Sciatic nerve (tissue), 2 donors: ENCODE results near the gene CD48. TPM values are rescaled to one million over a fixed set of nuclear protein-coding genes. Genes with fewer than 3 reads are reported as not detected.

ENCODE experiments used
- ATAC-seq: fragments of 200-7000 bp; cut with Tn5 transposase; one replicate; pipeline ENCODE4 v1.9.1; 2020; ENCODE audit warnings: mild to moderate bottlenecking, moderate library complexity
- DNase-seq: peaks from one replicate; pipeline ENCODE4 v3.0.0-alpha.2; 2020; ENCODE audit warnings: low spot score
- intact Hi-C: fragments of 100-400 bp; cut with DNase I; formaldehyde crosslinking; loops from one replicate; pipeline ENCODE4 v1.14.2; 2022
- total RNA-seq: library from RNA; stranded (reverse); fragmentation: NEBNext Ultra II Directional; extraction: Animal tissue kit (Norgen Biotek cat#: 25700); gene quantifications from one replicate; pipeline ENCODE4 v1.2.1, GENCODE V29; 2021
- donor health status: DM: no; HTN: no; CAD: no.
- donor health status: DM: no; HTN: no; CAD: no.

CD48 gene, protein sequence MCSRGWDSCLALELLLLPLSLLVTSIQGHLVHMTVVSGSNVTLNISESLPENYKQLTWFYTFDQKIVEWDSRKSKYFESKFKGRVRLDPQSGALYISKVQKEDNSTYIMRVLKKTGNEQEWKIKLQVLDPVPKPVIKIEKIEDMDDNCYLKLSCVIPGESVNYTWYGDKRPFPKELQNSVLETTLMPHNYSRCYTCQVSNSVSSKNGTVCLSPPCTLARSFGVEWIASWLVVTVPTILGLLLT
- total RNA-seq = 6.8 TPM

DNA sequence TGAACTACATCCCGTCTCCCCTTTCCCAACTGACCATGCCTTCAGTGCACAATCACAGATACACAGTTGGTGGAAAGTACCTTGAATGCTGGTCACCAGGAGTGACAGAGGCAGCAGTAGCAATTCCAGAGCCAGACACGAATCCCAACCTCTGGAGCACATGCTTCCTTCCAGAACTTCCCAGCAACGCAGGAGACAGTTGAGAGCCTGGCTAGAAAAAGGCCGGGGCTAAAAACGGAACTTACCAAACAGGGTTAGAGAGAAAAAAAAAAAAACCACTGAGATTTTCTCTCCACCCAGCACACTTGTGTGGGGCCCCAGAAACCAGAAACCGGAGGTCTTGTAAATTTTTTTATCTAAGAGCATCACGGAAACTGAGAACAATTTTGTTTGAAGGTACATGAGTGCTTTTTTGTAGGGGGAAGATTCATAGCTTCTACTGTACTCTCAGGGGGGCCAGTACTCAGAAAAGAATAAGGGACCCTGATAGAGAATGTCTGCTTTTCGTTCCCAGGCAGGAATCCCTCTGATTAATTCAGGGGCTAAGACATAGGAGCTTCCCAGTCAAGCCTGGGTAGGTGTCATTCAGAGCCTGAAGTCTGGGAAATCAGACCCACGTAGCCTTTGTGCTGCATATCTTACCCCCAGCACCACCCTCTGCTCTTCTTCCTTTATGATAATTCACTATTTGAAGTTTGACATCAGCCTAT, at the start of gene CD48:
Gene CD48, minus strand, starts transcription at position 221 of the 710 bp plus-strand sequence. Its CDS starts 59 bp downstream, at position 162.
- intact Hi-C loops = no loop called here
- peak; percentile 26 for ATAC-seq
- no peak for DNase-seq

DNA sequence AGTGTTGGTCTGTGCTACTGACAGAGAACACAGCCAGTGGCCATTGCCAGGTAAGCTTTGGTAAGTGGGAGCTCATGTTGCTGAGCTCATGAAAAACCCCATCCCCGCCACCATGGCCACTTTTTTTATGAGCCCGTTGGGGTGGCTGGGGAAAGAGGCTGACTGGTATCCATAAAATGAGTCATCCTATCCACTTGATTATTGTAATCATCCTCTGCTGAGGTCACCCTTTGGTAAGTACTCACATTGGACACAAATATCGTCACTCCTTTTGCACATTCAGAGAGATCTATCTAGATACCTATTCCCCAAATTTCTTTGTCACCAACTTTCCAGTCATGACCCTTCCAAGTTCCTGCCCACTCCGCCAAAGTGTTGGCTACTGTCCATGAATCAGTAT, 49.4 kb upstream of the CD48 start:
- ATAC-seq = no peak
- intact Hi-C loops = no loop called here

DNA sequence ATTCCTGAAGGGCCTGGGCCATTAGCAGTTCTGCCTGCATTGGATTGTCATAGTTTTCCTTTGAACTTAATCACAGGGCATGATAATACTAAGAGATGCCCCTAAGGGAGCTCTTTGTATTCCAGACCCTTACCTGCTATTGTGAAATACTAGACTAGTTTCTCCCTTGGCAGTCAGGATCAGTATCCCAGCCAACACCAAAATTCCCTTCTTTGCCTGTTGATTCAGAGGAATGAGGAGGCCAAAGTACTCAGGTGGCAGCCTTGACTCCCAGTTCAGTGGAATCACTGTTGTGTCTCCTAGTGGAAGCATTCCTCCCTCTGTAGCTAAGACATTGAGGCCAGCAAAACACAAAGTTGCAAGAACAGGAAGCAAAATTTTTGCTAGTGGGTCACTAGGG, 48.1 kb upstream of the CD48 start:
- no peak for ATAC-seq
- intact Hi-C loops = no loop called here
- DNase-seq = no peak

More for the DNA sequence above, 49.4 kb upstream of the CD48 start:
- DNase-seq = no peak

DNA sequence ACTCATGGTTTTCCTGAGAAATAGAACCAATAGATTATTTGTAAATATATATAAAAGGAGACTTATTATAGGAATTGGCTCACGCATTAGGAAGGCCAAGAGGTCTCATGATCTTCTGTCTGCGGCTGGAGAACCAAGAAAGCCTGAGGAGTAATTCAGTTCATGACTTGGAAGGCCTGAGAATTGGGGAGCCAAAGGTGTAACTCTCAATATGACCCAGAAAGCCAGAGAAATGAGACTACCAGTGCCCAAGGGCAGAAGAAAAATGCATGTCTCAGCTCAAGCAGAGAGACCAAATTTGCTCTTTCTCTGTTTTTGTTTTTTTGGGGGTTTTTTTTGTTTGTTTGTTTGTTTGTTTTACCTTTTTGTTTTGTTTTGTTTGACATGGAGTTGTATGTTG, 46.9 kb upstream of the CD48 start:
- DNase-seq (no peak), ATAC-seq (no peak)
- intact Hi-C loops = no loop called here

DNA sequence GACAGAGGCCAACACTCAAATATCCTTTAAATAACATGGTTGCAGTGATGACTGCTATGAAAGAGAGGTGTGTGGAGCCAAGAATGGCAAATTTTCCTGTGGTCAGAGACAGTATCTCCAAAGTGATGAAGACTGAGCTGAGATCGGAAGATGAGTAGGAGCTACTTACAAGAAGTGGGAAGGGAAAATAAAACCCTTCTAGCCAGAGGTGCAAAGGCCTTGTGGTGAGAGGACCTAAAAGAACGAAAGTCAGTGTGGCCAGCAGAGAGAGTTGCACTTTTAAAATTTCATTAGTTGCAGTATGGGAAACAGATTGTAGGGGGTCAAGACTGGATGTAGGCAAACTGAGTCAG, 45.2 kb upstream of the CD48 start:
- ATAC-seq (no peak), DNase-seq (no peak)
- intact Hi-C loops = no loop called here

DNA sequence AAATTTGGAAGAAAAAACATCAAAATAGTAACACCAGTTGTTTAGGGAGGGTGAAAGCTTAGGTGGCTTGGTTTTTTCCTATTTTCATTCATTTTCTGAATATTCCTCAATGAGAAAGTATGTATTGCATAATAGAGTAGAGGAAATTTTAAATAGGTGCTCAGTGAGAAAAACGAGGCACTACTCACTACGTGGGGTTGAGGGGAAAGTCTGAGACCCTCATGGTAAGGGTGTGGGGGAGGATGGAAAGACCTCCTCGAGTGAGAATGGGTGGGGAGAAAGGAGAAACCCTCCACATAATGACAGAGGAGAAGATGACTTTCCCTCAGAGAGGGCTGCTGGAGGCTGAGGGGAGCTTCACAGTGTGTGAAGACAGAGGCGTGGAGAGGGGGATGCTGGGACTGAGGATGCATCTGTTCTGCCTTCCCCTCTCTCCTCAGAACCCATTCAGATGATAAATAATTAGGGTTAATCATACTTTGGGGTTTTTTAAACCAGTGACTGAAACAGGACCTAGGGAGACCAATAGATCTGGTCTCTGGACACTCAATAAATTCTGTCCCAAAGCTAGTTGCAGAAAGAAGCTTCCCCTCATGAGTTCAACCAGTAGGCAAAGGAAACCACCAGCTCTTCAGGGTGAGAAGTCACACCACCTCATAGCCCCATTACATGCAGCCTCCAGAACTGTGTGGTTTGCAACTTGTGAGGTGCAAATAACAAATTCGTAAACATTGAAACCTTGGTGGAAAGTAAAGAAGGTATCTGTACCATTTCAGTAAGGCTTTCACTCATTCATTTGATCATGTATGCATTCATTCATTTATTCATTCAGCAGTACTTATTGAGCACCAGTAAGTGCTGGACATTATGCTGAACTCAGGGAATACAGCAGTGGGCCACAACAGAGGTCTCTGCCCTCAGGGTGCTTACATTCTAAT, 44.6 kb upstream of the CD48 start:
- ATAC-seq = no peak
- no peak for DNase-seq
- intact Hi-C loops = no loop called here

DNA sequence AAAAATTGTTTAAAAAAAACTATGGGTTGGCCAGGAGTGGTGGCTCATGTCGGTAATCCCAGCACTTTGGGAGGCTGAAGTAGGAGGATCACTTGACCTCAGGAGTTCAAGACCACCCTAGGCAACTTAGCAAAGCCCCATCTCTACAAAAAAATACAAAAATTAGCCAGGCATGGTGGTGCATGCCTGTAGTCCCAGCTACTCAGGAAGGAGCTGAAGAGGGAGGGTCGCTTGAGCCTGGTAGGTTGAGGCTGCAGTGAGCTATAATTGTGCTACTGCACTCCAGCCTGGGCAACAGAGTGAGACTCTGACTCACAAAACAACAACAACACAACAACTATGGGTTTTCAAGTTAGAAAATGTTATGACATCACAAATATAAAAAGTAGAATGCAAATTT, 43.8 kb upstream of the CD48 start:
- intact Hi-C loops = no loop called here
- DNase-seq (no peak), ATAC-seq (no peak)

DNA sequence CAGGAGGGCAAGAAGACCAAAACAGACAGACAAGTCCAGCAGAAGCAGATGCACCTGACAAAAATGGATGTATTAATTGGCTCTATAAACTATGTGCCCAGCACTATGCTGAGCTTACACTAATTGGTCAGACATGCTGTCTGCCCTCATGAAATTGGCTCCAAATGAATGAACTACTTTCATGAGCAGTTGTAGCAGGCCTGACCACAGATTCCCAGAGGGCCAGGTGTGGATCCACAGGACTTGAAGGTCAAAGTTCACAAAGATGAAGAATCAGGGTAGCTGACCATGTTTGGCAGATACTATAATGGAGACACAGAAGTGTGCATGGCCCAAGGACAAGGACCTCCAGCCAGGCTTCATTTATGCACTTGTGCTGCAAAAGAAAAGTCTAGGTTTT, 42.0 kb upstream of the CD48 start:
- no peak for ATAC-seq
- DNase-seq = no peak
- intact Hi-C loops = no loop called here

DNA sequence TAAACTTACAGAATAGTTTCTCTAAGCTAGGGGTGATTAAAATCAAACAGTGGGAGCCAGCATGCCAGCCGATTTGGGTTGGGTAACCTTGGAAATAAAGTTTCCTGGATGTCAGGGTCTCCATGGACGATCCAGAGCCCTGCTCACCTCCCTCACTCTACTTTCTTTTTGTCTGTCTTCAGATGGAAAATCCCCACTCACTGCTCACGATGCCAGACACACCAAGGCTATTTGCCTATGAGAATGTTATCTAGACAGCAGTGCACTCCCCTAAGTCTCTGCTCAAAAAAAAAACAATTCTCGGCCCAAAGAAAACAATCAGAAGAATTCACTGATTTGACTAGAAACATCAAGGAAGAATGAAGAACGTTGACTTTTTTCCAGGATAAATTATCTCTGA, 41.3 kb upstream of the CD48 start:
- ATAC-seq (no peak), DNase-seq (no peak)
- intact Hi-C loops = no loop called here

DNA sequence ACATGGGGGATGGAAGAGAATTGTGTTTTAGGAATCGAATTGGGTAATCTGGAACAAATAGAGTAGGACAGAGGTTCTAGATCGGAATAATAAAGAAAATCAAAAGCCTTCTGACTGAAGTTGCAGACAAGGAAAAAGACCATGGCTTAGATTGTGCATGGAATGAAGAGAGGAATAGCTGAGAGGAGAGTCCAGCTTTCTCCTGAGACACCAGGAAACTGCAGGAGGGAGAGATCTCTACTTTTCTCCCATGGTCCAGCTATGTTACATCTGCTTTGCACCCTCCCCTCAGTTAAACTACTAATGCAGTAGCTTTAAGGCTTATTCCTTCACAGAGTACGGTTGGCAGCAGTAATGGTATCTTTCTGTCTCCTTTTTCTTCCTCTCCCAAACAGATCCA, 40.8 kb upstream of the CD48 start:
- no peak for ATAC-seq
- intact Hi-C loops = no loop called here
- DNase-seq = no peak

DNA sequence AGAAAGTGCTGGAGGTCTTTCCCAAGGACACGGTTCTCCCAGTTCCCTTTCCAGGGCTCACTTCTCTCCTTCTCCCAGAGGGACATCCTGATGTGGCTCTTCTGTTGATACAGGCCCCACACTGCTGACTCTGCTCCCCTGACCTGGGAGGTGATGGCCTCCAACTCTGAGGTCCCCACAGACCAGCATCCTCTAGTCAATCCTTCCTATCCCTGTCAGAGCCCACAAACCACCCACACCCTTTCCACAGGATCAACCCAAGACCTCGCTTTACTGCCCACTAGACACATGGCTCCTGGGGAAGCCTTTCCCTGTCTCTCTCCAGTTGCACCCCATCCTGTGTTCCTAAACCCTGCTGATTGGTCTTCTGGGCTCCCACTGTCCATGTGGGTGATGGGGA, 39.0 kb upstream of the CD48 start:
- DNase-seq = no peak
- no peak for ATAC-seq
- intact Hi-C loops = no loop called here

DNA sequence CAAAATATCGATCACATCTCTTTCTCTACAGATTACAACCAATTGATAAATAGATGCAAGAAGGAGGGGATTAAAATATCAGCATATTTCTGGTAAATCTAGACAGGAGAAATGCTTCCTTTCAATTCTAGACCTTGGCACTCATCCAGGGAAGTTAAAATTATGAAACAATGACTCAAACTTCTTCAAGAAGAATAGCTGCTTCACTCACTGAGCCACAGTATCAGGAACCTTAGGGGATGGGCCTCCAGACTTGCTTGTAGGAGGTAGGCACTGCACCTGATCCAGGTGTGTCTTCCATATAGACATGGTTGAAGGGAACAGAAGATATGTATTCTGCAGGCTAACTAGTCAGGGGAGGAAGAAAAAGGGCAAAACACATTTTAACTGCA, 37.3 kb upstream of the CD48 start:
- intact Hi-C loops = no loop called here
- no peak for ATAC-seq

DNA sequence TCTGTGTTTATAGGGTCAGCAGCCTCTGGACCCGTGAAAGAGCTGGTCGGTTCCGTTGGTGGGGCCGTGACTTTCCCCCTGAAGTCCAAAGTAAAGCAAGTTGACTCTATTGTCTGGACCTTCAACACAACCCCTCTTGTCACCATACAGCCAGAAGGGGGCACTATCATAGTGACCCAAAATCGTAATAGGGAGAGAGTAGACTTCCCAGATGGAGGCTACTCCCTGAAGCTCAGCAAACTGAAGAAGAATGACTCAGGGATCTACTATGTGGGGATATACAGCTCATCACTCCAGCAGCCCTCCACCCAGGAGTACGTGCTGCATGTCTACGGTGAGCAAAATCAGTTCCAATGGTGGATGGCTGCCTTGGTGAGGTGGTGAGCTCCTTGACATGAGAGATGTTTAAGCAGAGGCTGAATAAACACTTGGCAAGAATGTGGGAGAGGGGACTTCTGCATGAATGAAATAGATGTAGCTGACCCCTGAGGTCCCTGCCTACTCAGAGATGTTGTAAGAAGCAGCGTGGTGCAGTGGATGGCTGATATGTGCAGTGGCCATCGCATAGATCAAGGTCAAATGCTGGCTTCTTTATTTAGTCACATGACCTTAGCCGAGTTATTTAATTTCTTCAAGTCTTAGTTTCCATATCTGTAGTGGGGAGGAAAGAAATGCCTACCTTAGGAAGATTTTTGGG, 36.7 kb upstream of the CD48 start:
- intact Hi-C loops = no loop called here
- ATAC-seq = no peak
- no peak for DNase-seq

More for the DNA sequence above, 37.3 kb upstream of the CD48 start:
- DNase-seq = no peak

DNA sequence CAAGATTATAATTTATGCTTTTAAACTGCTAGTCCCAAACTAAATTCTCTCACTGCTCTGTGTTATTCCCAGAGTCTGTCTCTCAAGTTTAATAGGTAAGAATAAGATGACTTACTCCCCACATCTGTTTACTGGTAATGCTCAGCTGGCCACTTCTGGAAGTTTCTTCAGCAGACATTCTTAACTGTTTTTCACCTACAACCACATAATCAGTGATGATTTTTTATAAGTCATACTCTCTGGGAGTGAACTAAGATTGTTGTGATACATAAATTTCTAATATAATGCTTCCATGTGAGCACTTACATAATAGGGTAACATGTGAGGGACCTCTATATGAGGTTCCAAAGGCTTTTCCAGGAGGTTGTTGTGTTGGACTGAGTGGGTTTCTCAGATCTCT, 36.1 kb upstream of the CD48 start:
- DNase-seq (no peak), ATAC-seq (no peak)
- intact Hi-C loops = no loop called here

DNA sequence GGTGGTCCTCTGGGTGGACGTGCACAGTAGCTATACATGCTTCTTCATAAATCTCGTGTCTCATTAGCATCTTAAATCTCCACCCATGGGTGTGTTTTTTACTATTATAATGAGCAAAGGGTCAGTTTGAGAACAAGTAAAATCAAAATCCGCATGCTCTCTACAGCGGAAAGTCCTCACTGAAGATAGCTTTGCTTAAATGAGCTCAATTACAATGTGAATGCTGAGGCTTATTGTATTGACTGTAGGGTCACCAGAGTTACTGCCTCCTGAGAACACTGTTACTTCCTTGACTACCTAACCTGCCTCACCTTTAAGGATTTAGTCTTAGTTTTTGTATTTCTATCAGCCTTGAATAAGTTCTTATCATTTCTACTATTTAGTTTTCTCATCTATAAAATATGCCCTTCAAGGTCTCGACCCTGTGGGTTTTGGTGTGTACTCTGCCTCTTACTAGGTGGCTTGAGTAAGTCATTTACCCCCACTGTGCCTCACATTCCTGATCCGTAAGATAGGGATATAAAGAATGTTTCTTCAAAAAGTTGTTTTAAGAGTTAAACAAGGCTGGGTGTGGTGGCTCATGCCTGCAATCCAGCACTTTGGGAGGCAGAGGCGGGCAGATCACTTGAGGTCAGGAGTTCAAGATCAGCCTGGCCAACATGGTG, 35.3 kb upstream of the CD48 start:
- intact Hi-C loops = no loop called here
- DNase-seq (no peak), ATAC-seq (no peak)

DNA sequence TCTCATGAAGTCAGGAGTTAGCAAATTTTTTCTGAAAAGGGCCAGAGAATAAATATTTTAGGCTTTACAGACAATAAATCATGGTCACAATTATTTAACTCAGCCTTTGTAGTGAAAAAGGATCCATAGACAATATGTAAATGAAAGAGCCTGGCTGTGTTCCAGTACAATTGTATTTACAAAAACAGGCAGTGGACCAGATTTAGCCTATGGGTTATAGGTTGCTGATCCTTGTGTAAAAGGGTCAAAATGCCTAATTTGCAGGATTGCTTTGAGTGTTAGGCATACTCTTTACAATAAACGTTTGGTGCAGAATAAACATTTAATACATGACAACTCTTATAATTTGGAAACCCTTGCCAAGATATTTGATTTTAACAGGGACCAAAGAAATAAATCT, 33.9 kb upstream of the CD48 start:
- intact Hi-C loops = no loop called here
- no peak for DNase-seq
- ATAC-seq = no peak

DNA sequence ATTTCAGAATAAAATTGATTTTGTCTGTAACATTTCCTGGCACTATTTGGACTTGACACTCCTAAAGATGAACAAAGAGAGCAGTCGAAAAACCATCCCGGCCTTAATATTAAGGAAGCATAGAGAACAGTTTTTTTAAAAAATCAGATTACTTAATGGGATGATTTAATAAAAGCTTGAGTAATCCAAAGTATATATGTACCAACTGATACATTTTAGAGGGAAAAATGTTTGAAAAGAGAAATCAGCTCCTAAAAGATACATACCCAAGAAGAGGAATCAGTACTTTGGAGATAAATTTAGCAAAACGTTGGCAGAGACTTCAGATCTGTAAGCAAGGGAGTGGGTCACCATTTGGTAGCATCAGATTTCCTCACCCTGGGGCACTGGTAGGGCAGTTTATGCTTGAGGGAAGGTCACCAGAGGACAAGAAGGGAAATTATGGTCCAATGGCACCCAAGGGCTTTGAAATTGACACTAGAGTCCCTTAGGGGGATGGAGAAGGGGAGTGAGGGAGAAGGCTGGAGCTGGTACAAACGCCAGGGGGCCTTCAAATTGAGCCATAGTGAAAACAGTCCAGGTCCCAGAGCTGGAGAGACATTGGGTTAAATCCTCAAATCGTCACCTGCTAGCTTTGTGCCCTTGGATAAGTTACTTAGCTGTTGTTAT, 33.4 kb upstream of the CD48 start:
- intact Hi-C loops = no loop called here
- ATAC-seq (no peak), DNase-seq (no peak)

DNA sequence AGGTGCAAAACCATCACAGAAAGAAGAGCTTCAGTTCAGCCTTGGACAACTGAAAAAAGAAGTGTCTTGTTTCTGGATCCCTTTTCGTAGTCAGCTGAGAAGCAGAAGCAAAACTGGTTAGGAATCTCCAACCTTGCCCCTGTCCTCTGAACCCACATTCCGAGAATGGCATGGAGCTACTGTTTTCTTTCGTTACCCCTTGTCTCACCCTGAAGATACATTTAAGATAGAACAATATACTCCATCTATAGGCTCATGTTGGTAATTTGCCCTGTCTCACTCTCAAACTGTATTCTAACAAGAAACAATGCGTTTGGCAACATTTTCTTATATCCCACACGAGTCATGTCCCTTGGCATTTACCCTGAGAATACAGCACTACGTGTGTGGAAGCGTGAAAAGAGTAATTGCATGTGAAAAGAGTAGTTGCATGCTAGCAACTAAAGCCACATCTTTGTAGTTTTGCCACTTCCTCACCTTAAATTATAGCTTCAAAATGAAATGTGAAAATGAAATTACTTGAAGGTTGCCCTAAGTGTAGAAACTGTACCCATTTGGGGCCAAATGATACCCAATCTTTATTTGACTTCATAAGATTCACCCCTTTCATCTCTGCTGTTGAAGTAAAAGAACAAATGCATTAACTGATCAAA, 32.7 kb upstream of the CD48 start:
- intact Hi-C loops = no loop called here
- DNase-seq (no peak), ATAC-seq (no peak)
